Osteoblast (primary cell): ENCODE measurements around the gene HTRA3. TPM values are rescaled to one million over a fixed set of nuclear protein-coding genes. Genes with fewer than 3 reads are reported as not detected.

ENCODE experiments used
- DNase-seq: peaks from one replicate; pipeline ENCODE4 v3.0.0; 2011; ENCODE audit warnings: low spot score, mixed read lengths; ENCODE audit not compliant: insufficient read length; ENCODE audit errors: missing footprints
- H2AFZ ChIP-seq: 2 replicates; pipeline ENCODE4 v1.6.0; 2011; ENCODE audit warnings: mild to moderate bottlenecking, low read length
- H3K27ac ChIP-seq: 2 replicates; pipeline ENCODE4 v1.5.1; 2011; ENCODE audit warnings: mild to moderate bottlenecking, low read depth, low read length, moderate library complexity
- H3K27me3 ChIP-seq: 2 replicates; pipeline ENCODE4 v1.6.0; 2012; ENCODE audit warnings: mild to moderate bottlenecking, control low read depth, inconsistent platforms, low read length, moderate library complexity; ENCODE audit not compliant: insufficient read depth
- H3K36me3 ChIP-seq: 2 replicates; pipeline ENCODE4 v1.5.1; 2011; ENCODE audit warnings: mild to moderate bottlenecking, low read length, control low read depth, moderate library complexity; ENCODE audit not compliant: insufficient read depth
- H3K4me1 ChIP-seq: 2 replicates; pipeline ENCODE4 v1.5.1; 2011; ENCODE audit warnings: mild to moderate bottlenecking, low read length, control low read depth, moderate library complexity; ENCODE audit not compliant: insufficient read depth
- H3K4me2 ChIP-seq: 2 replicates; pipeline ENCODE4 v1.6.0; 2011; ENCODE audit warnings: mild to moderate bottlenecking, low read length; ENCODE audit not compliant: insufficient read depth
- H3K4me3 ChIP-seq: fragments of 200-600 bp; sonication (generic); 3 replicates; pipeline ENCODE4 v1.5.1; 2012; ENCODE audit warnings: mild to moderate bottlenecking, low read length, inconsistent platforms; ENCODE audit not compliant: insufficient read depth
- H3K79me2 ChIP-seq: 2 replicates; pipeline ENCODE4 v1.6.0; 2012; ENCODE audit warnings: mild to moderate bottlenecking, low read length, control low read depth, inconsistent platforms; ENCODE audit not compliant: insufficient read depth
- H3K9me3 ChIP-seq: 2 replicates; pipeline ENCODE4 v1.5.1; 2011; ENCODE audit warnings: low read depth, low read length, control low read depth
- H4K20me1 ChIP-seq: 2 replicates; pipeline ENCODE4 v1.6.0; 2012; ENCODE audit warnings: mild to moderate bottlenecking, low read length, control low read depth; ENCODE audit not compliant: insufficient read depth
- CTCF ChIP-seq: IDR thresholded peaks from 2 replicates; pipeline ENCODE4 v1.5.1; 2011; ENCODE audit warnings: mild to moderate bottlenecking, low read depth, low read length, moderate library complexity; ENCODE audit errors: extremely low read depth
- total RNA-seq: library from RNA; depleted of rRNA; stranded (reverse); fragments of >200 nt; gene quantifications from 2 replicates; pipeline ENCODE4 v1.2.3, GENCODE V29; 2012

HTRA3 gene
- total RNA-seq, 1 donor = 4.0 TPM

DNA sequence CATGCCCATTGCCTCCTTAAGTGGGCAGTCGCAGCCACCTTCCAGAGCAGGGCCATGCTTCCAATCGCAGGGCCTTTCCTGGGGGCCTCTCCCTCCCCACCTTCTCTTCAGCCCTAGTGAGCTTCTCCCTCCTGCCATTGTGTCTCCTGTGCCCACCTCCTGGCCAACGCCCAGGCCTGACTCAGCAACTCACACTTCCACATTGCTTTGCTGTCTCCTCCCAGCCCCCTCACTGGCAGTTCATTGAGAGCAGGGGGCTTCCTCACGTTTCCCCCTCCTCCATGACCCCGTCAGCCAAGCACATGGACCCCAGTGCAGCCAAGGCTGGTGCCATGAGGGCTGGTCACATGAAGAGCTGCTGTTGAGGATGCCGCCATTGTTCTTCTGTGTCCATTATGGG, 25.9 kb downstream of the HTRA3 start:
- peak; percentile 22 for DNase-seq
- no peak overlapping the region for H3K4me3 ChIP-seq
- H2AFZ ChIP-seq = no peak overlapping the region
- no peak overlapping the region for H3K27ac ChIP-seq
- no peaks in the 10 kb centered on the region for H4K20me1 ChIP-seq
- H3K4me1 ChIP-seq = no peaks in the 10 kb centered on the region
- H3K27me3 ChIP-seq = no peaks in the 10 kb centered on the region
- H3K36me3 ChIP-seq = no peaks in the 10 kb centered on the region
- TF ChIP-seq CTCF = no peak
- no peaks in the 10 kb centered on the region for H3K79me2 ChIP-seq
- H3K9me3 ChIP-seq = no peaks in the 10 kb centered on the region
- no peak overlapping the region for H3K4me2 ChIP-seq

DNA sequence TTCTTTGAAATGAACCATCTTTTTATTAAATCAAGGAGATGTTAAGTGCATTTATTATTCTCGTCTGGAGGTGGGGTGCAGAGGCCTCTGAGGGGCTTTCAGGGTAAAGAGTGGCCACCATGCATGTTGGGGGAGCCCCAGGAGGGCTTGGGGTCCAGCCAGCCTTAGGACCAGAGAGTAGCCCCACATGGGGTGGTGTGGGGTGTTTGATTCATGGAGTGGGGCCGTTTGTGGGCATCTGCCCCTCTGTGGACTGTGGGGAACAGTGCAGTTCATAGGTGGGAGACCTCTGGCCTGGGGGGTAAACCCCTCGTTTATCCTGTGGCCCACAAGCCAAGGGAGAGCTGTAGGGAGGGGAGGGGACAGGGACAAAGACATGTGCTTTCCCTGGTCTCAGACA, 26.9 kb downstream of the HTRA3 start:
- Histone ChIP-seq H3K4me2 (no peak overlapping the region), H3K4me1 (no peaks in the 10 kb centered on the region), H4K20me1 (no peaks in the 10 kb centered on the region), H3K79me2 (no peaks in the 10 kb centered on the region), H3K27me3 (no peaks in the 10 kb centered on the region), H3K9me3 (no peaks in the 10 kb centered on the region), H3K36me3 (no peaks in the 10 kb centered on the region), H3K4me3 (no peak overlapping the region), H3K27ac (no peak overlapping the region), H2AFZ (no peak overlapping the region)
- no peak for TF ChIP-seq CTCF
- no peak for DNase-seq

DNA sequence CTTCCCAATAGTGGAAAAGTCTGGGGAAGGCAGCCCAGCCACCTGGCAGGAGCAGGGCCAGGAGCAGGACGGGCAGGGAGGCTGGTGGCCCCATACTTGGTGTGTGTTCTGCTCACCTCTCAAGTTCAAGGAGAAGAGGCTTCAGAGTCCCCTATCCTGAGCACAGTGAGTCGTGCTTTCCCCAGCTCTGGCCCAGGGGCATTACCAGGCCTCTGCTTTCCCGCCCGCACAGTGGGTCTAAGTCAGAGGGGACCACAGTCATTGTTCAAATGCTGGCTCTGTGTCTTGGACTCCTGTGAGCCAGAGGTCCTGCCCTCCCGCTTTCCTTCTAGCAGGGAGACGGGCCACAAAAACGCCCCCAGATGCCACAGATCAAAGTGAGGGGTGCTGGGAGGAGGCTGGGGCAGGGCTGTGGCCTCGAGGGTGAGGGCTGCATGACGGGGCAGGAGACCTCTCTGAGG, 27.6 kb downstream of the HTRA3 start:
- Histone ChIP-seq H3K4me2 (no peak overlapping the region), H3K27ac (no peak overlapping the region), H3K9me3 (no peaks in the 10 kb centered on the region), H3K36me3 (no peaks in the 10 kb centered on the region), H3K27me3 (no peaks in the 10 kb centered on the region), H4K20me1 (no peaks in the 10 kb centered on the region), H3K79me2 (no peaks in the 10 kb centered on the region), H3K4me1 (no peaks in the 10 kb centered on the region), H2AFZ (no peak overlapping the region), H3K4me3 (no peak overlapping the region)
- peak; percentile 30 for DNase-seq
- TF ChIP-seq CTCF = no peak

- DNase-seq = peak; percentile 10
- Histone ChIP-seq H3K9me3 (no peaks in the 10 kb centered on the region), H3K79me2 (no peaks in the 10 kb centered on the region), H3K4me2 (no peak overlapping the region), H3K36me3 (no peaks in the 10 kb centered on the region), H2AFZ (no peak overlapping the region), H3K27me3 (no peaks in the 10 kb centered on the region), H3K27ac (no peak overlapping the region), H4K20me1 (no peaks in the 10 kb centered on the region), H3K4me3 (no peak overlapping the region), H3K4me1 (no peaks in the 10 kb centered on the region)
- TF ChIP-seq CTCF = no peak
Observed at GRCh38 chr4:8297691-8298485, 28.3 kb downstream of the HTRA3 start.
